Body of pancreas (tissue), 4 donors: Measurements from ENCODE around the gene ACTL8. TPM values are rescaled to one million over a fixed set of nuclear protein-coding genes. Genes with fewer than 3 reads are reported as not detected.
A peak's percentile ranks its signal among the peaks of the same experiment; 100 is the strongest.

Experiments used
- ATAC-seq: fragments of 150-250 bp; one replicate; pipeline ENCODE4 v1.9.1; 2016
- DNase-seq, 4 donors: peaks; one replicate each; pipeline ENCODE4 v3.0.0-alpha.2; 2019
- H3K27ac ChIP-seq, 4 donors: fragments of 200-600 bp; sonication (generic); 1 replicate in 3 of 4; 2 replicates in 1 of 4; pipeline versions ENCODE4 v1.5.1 to v1.6.1; 2016 to 2019; ENCODE audit warnings: mild to moderate bottlenecking in 1 of 4, mixed read lengths in 1 of 4, moderate library complexity in 1 of 4
- H3K27me3 ChIP-seq, 2 donors: fragments of 200-600 bp; sonication (generic); one replicate each; pipeline ENCODE4 v1.6.0; 2016; ENCODE audit warnings: mild to moderate bottlenecking in 1 of 2
- H3K36me3 ChIP-seq, 2 donors: fragments of 200-600 bp; sonication (generic); replicated peaks in 1 of 2; 2 replicates each; pipeline ENCODE4 v1.5.1; 2016; ENCODE audit warnings: low read depth in 2 of 2; ENCODE audit not compliant: insufficient read depth in 1 of 2
- H3K4me1 ChIP-seq: fragments of 200-600 bp; sonication (generic); one replicate; pipeline ENCODE4 v1.6.0; 2016
- H3K4me3 ChIP-seq, 2 donors: fragments of 200-600 bp; sonication (generic); 1 replicate in 1 of 2; 2 replicates in 1 of 2; pipeline ENCODE4 v1.5.1; 2016 to 2019
- H3K9me3 ChIP-seq, 3 donors: fragments of 200-600 bp; sonication (generic); 1 replicate in 2 of 3; 2 replicates in 1 of 3; pipeline ENCODE4 v1.5.1; 2016
- CTCF ChIP-seq, 7 experiments: fragments of 450-650 bp in 4 of 7; fragments of 200-600 bp in 3 of 7; sonication (generic) in 3 of 7; IDR thresholded peaks; one replicate each; pipeline ENCODE4 v1.5.1; 2016 to 2019; ENCODE audit warnings: antibody characterized with exemption in 7 of 7
- POLR2A ChIP-seq, 3 donors: fragments of 450-650 bp; IDR thresholded peaks; one replicate each; pipeline ENCODE4 v1.6.1; 2016; ENCODE audit warnings: antibody characterized with exemption in 3 of 3, mild to moderate bottlenecking in 2 of 3
- WGBS, 2 donors: methylation state at CpG; one replicate each; pipeline ENCODE4 v1.1.5; 2017; 5-methylcytosine and 5-hydroxymethylcytosine counted together
- intact Hi-C: fragments of 100-400 bp; cut with DNase I; formaldehyde crosslinking; loops from one replicate; pipeline ENCODE4 v1.15.1; 2023
- total RNA-seq, 2 donors: library from RNA; depleted of rRNA; stranded (reverse); fragments of >200 nt; gene quantifications; one replicate each; pipeline ENCODE4 v1.1.0, GENCODE V29; 2016

The ACTL8 gene
- total RNA-seq, 2 donors from 2014 or later: not detected

- H3K4me3 ChIP-seq: no peak overlapping the region
- no peaks in the 10 kb centered on the region for H3K4me1 ChIP-seq
- H3K36me3 ChIP-seq: no peaks in the 10 kb centered on the region
- WGBS, 2 donors: 74 to 79% methylated on average over 3 of the region's 3 CpGs
- no peak for DNase-seq
- intact Hi-C loops: no loop called here
- no peak overlapping the region for H3K27ac ChIP-seq
- no peak for ATAC-seq
- peaks cover 0 to 3% of the 10 kb centered on the region in 2 donors for H3K27me3 ChIP-seq
- H3K9me3 ChIP-seq: no peaks in the 10 kb centered on the region
- TF ChIP-seq CTCF (IDR thresholded peaks at IDR 0.05): peak in 1 of 7 experiments; percentile 30
- no peak for TF ChIP-seq POLR2A (IDR thresholded peaks at IDR 0.05)
Measured at GRCh38 chr1:17849216-17849615, 94.1 kb downstream of the ACTL8 start.

GRCh38 chr1:17851056-17851455, 95.9 kb downstream of the ACTL8 start:
- Histone ChIP-seq H3K27me3 (peaks cover 0 to 3% of the 10 kb centered on the region in 2 donors), H3K36me3 (no peaks in the 10 kb centered on the region), H3K4me1 (no peaks in the 10 kb centered on the region), H3K4me3 (no peak overlapping the region), H3K9me3 (no peaks in the 10 kb centered on the region), H3K27ac (no peak overlapping the region)
- ATAC-seq (no peak), DNase-seq (no peak)
- no peak for TF ChIP-seq POLR2A (IDR thresholded peaks at IDR 0.05)
- no peak for TF ChIP-seq CTCF (IDR thresholded peaks at IDR 0.05)
- intact Hi-C loops: no loop called here
- WGBS, 2 donors: 54 to 61% methylated on average over 8 of the region's 8 CpGs

- H3K4me3 ChIP-seq: no peak overlapping the region
- H3K36me3 ChIP-seq: no peaks in the 10 kb centered on the region
- ATAC-seq (no peak), DNase-seq (no peak)
- H3K4me1 ChIP-seq: no peaks in the 10 kb centered on the region
- intact Hi-C loops: no loop called here
- H3K9me3 ChIP-seq: no peaks in the 10 kb centered on the region
- TF ChIP-seq CTCF (IDR thresholded peaks at IDR 0.05): no peak
- TF ChIP-seq POLR2A (IDR thresholded peaks at IDR 0.05): no peak
- WGBS, 2 donors: 70 to 77% methylated on average over 2 to 5 of the region's 5 CpGs
- no peak overlapping the region for H3K27ac ChIP-seq
- peaks cover 0 to 3% of the 10 kb centered on the region in 2 donors for H3K27me3 ChIP-seq
Measured at GRCh38 chr1:17852383-17852782, 97.2 kb downstream of the ACTL8 start.

- WGBS, 2 donors: 70 to 80% methylated on average over 11 of the region's 11 CpGs
- H3K9me3 ChIP-seq: no peaks in the 10 kb centered on the region
- no peak overlapping the region for H3K4me3 ChIP-seq
- no peaks in the 10 kb centered on the region for H3K4me1 ChIP-seq
- ATAC-seq (no peak), DNase-seq (no peak)
- intact Hi-C loops: no loop called here
- no peaks in the 10 kb centered on the region for H3K27me3 ChIP-seq
- H3K36me3 ChIP-seq: no peaks in the 10 kb centered on the region
- TF ChIP-seq CTCF (IDR thresholded peaks at IDR 0.05) (no peak), POLR2A (IDR thresholded peaks at IDR 0.05) (no peak)
- no peak overlapping the region for H3K27ac ChIP-seq
Measured at GRCh38 chr1:17853241-17853935, 98.3 kb downstream of the ACTL8 start.
